Bronchial epithelial cell (primary cell): ENCODE results near the gene NEMP2. TPM values are rescaled to one million over a fixed set of nuclear protein-coding genes. Genes with fewer than 3 reads are reported as not detected.

Source experiments
- DNase-seq: peaks from one replicate; pipeline ENCODE4 v3.0.0-alpha.2; 2010; ENCODE audit warnings: low read depth
- FAIRE-seq: peaks from 2 replicates; lab custom pipeline; 2011; peaks lifted over from hg19 to GRCh38; lab: Jason Lieb, UNC
- H3K27me3 ChIP-seq: 2 replicates; pipeline ENCODE4 v1.5.1; 2011; ENCODE audit warnings: low read length; ENCODE audit not compliant: control insufficient read depth, insufficient read depth
- H3K36me3 ChIP-seq: 2 replicates; pipeline ENCODE4 v1.5.1; 2011; ENCODE audit warnings: low read length; ENCODE audit not compliant: control insufficient read depth, insufficient read depth
- H3K4me3 ChIP-seq: 2 replicates; pipeline ENCODE4 v1.5.1; 2011; ENCODE audit warnings: mild to moderate bottlenecking, low read depth, low read length, control low read depth
- CTCF ChIP-seq: IDR thresholded peaks from 2 replicates; pipeline ENCODE4 v1.5.1; 2011; ENCODE audit warnings: mild to moderate bottlenecking, moderate library complexity, low read length, control low read depth, inconsistent platforms; ENCODE audit not compliant: insufficient read depth, severe bottlenecking
- total RNA-seq: library from RNA; depleted of rRNA; stranded (reverse); fragments of >200 nt; gene quantifications from 2 replicates; pipeline ENCODE4 v1.2.1, GENCODE V29; 2014

NEMP2 gene
- total RNA-seq, 1 donor from 2014 or later: 1.8 TPM

DNA sequence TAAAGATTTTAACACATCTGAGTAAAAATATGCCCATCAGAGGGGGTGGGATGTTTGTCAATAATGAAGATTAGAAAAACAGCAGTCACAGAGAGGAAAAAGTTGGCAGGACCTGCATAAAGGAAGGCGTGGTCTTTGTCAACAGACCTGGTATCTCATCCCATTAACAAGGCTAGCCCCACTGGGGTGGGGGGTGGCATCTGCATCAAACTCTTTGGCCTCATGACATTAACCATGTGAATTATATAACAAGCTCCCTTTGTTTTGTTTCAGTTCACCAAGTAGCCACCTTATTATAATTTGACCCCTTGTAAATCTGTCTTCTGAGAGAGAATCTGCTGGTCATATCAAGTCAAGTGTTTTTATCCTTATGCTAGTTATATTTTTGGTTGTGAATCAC, 28.8 kb downstream of the NEMP2 start:
- DNase-seq (no peak), FAIRE-seq (no peak)
- Histone ChIP-seq H3K27me3 (no peaks in the 10 kb centered on the region), H3K4me3 (no peak overlapping the region), H3K36me3 (peaks cover 1% of the 10 kb centered on the region)
- TF ChIP-seq CTCF: no peak

DNA sequence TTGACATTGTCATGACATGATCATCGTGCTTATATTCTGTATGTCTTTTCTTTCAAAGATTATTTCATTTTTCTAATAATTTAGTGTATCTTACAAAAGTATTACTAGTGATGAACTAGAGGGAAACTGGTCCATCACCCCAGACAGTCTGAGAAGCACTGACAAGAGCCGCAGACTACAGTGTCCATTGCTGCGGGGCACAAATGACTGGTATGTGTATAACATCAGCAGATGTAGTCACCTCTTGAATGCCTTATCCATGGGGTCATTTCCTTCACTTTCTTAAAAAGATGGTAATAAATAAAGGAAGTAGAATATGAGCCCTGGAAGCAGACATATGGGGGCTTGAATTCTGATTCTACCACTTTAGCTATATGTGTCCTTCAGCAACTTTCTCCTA, 29.6 kb downstream of the NEMP2 start:
- H3K36me3 ChIP-seq: peaks cover 5% of the 10 kb centered on the region

GRCh38 chr2:190503088-190503487, 31.4 kb downstream of the NEMP2 start:
- DNase-seq (no peak), FAIRE-seq (no peak)
- H3K27me3 ChIP-seq: no peaks in the 10 kb centered on the region
- H3K36me3 ChIP-seq: peaks cover 4% of the 10 kb centered on the region
- no peak overlapping the region for H3K4me3 ChIP-seq
- no peak for TF ChIP-seq CTCF

More for the DNA sequence above, 29.6 kb downstream of the NEMP2 start:
- no peak for TF ChIP-seq CTCF
- Histone ChIP-seq H3K27me3 (no peaks in the 10 kb centered on the region), H3K4me3 (no peak overlapping the region)
- FAIRE-seq (no peak), DNase-seq (peak; percentile 22)

GRCh38 chr2:190501702-190502407, 32.7 kb downstream of the NEMP2 start:
- no peak for FAIRE-seq
- no peak for TF ChIP-seq CTCF
- DNase-seq: no peak
- Histone ChIP-seq H3K4me3 (no peak overlapping the region), H3K36me3 (peaks cover 4% of the 10 kb centered on the region), H3K27me3 (no peaks in the 10 kb centered on the region)

DNA sequence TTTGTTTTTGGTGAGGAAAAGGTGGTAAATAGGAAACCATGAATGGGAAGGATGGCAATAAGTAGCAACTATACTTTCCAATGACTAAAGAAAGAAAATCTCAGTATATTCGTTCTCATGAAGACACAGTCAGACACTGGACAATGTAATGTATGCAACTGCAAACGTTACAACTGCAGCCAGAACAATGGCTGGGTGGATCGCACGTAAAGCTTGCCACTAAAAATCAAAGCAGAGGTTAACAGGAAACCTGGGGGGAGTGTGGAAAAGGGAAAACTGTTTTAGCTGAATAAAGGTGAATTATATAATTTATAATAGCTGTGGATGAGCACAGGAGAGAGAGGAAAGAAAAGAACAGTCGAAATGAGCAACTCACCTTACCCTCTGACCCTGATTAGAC, 33.3 kb downstream of the NEMP2 start:
- peaks cover 4% of the 10 kb centered on the region for H3K36me3 ChIP-seq
- DNase-seq: no peak
- no peak for FAIRE-seq

More for the DNA sequence above, 33.3 kb downstream of the NEMP2 start:
- Histone ChIP-seq H3K4me3 (no peak overlapping the region), H3K27me3 (no peaks in the 10 kb centered on the region)
- TF ChIP-seq CTCF: no peak
